GM21717 (cell line): Measurements from ENCODE around the gene ARID3A.
"Not testable (repeated sequence)": the region's sequence is repeated elsewhere in the genome, so short reads cannot be mapped to it uniquely, and the experiment has no call there.

Source experiments
- ATAC-seq: cut with Tn5 transposase; IDR thresholded peaks from one replicate; pipeline ENCODE4 v1.9.1; 2021; ENCODE audit warnings: mild to moderate bottlenecking, moderate library complexity; ENCODE audit not compliant: unreplicated experiment

ARID3A gene

DNA sequence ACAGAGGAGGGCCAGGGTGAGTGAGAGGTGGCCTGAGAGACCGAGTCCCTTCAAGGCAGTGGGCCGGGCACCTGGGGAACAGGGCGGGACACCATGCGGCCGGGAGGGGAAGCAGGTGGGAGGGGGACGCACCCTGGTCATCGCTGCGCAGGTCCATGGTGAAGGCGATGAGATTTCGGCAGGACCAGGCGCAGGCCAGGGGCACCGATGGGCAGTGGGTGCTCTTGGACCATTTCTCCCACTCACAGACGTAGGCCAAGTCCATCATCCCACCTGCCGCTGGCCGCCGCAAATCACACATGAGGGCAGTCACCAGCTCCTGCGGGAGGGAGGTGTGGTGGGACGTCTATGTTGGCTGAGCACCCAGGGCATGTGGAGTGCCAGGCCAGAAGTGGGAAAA, 35.0 kb upstream of the ARID3A start:
- no peak for ATAC-seq

- not testable (repeated sequence) for ATAC-seq
These were observed 34.2 kb upstream of the ARID3A start for GRCh38 chr19:891421-892200.

DNA sequence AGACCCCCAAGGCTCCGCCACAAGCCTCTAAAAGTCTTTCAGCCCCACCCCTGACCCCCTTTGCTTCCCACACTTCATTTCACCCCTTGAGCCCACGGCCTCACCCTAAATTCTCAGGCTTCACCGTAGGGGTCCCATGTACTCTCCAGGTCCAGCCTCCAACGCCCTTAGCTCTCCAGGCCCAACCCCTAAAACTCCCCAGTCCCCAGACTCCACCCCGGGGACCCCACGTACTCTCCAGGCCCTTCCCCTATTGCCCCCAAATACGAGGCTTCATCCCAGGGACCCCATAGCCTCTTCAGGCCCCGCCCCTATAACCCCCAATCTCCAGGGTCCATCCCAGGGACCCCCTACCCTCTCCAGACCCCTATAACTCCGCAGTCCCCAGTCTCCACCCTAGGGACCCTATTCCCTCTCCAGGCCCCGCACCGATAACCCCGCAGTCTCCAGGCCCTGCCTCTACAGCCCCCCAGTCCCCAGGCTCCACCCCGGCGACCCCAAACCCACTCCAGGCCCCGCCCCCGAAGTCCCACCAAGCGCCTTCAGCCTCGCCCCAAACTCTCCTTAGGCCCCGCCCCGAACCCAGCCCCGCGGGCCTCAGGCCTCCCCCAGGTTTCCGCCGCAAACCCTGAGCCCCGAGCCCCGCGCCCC, 33.5 kb upstream of the ARID3A start:
- no peak for ATAC-seq

DNA sequence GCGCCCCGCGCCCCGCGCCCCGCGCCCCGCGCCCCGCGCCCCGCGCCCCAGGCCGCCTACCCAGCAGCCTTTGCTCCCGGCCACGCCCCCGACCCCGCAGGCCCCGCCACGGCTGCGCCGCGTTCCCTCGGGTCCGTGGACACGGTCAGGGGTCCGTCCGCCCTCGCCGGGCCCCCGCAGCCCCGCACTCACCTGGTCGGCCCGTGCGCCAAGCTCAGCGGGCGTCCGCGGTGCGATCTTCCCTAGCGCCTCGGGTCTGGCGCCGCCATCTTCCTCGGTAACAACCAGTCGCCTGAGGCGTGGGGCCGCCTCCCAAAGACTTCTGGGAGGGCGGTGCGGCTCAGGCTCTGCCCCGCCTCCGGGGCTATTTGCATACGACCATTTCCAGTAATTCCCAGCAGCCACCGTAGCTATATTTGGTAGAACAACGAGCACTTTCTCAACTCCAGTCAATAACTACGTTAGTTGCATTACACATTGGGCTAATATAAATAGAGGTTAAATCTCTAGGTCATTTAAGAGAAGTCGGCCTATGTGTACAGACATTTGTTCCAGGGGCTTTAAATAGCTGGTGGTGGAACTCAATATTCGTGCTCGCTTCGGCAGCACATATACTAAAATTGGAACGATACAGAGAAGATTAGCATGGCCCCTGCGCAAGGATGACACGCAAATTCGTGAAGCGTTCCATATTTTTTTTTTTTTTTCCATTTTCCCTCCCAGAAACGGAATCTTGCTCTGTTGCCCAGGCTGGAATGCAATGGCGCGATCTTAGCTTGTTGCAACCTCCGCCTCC, 32.7 kb upstream of the ARID3A start, which contains the start of the genes MED16 and RNU6-9:
MED16 (minus strand) TSS at position 294 of the 796 bp plus-strand sequence. CDS start 2,056 bp downstream, outside the sequence.
RNU6-9 (plus strand) TSS at position 591 of the 796 bp plus-strand sequence.
- ATAC-seq: peak; percentile 61

DNA sequence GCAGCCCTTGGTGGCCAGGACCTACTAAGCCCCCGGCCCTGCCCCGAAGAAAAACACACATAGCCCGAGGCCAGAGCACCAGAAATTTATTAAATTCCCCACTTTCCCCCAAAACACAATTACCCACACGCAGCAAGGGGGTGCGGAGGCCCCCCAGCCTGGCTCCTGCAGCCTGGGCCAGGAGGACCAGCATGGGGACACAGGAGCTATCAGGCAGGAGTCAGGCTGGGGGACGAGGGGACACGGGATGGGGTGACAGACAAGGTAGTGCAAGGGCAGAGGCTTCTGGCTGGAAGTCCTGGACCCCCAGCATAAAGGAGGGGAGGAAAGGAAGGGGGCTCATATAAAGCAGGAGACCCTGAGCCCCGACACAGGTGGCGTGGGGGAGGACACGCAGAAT, 29.4 kb upstream of the ARID3A start:
- no peak for ATAC-seq

DNA sequence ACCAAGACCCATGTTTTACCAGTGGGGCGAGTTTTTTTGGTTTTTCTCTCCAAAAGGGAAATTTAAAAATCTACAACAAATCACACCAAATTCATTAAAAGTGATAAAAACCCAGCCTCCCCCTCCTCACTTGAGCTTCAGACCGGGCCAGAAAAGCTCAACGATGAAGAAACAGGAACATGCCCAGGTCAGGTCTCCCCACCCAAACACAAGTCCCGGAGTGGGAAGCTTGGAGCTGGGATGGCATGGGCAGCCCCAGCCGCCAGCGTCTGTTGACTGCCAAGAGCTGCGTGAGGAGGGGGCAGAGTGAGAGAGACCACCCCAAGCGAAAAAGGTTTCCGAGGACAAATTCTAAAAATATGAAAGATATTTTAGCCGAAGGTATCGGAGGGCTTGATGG, 28.8 kb upstream of the ARID3A start:
- no peak for ATAC-seq

GRCh38 chr19:897442-898039, 28.3 kb upstream of the ARID3A start:
- ATAC-seq: no peak

GRCh38 chr19:898663-899062, 27.2 kb upstream of the ARID3A start:
- no peak for ATAC-seq

DNA sequence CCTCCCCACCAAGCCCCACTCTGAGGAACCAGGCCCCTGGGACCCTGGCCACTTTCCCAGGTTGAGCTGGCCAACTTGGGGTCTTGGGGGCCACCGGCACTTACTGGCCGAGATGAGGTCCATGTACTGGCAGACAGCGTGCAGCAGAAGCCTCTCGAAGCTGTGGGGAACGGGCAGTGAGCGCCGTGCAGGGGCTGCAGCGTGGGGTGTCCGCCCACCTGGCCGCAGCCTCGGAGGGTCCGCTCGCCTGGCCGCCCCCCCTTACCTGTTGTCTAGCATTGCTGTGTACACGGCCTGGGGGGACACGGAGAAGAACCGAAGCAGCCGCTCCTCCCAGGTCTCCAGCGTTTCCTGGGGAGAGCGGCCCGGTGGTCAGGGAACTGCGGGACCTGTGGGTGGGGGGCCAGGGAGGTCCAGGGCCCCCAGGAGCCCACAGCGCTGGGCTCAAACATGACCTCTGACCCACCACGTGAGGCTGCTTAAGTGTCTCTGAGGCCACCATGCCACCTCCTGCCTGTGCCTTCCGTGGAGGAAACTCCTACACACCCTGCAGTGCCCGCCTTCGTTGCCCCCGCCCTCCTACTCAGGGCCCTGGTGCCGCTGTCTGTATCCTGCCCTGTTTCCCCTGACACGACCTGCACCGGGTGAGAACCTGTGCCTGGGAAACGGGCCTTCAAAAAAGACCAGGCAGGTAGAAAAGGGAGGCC, 26.3 kb upstream of the ARID3A start:
- no peak for ATAC-seq

GRCh38 chr19:900043-900301, 25.9 kb upstream of the ARID3A start:
- ATAC-seq: no peak

GRCh38 chr19:900302-901111, 25.3 kb upstream of the ARID3A start:
- no peak for ATAC-seq

- ATAC-seq: no peak
These were observed 24.4 kb upstream of the ARID3A start for GRCh38 chr19:901216-902092.

GRCh38 chr19:902093-902370, 23.8 kb upstream of the ARID3A start:
- no peak for ATAC-seq

GRCh38 chr19:902446-903226, 23.2 kb upstream of the ARID3A start:
- ATAC-seq: no peak

DNA sequence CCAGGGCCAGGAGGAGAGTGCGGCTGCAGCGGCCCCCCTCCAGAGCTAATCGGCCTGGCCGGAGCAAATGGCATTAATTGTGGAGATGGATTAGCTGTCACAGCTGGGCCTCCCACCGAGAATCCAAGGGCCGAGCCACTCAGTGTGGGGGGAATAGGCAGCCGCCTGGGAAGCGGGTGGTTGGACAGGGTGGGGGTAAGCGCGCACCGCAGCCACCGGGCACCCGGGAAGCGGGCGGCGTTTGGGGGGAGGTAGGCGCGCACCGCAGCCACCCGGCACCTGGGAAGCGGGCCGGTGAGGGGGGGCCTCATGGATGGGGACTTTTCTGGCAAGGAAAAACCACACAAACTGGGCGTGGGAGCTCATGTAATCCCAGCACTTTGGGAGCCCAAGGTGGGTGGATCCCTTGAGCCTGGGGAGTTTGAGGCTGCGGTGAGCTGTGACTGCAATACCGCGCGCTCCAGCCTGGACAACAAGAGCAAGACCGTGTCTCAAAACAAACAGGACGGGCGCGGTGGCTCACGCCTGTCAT, 22.5 kb upstream of the ARID3A start:
- ATAC-seq: no peak

DNA sequence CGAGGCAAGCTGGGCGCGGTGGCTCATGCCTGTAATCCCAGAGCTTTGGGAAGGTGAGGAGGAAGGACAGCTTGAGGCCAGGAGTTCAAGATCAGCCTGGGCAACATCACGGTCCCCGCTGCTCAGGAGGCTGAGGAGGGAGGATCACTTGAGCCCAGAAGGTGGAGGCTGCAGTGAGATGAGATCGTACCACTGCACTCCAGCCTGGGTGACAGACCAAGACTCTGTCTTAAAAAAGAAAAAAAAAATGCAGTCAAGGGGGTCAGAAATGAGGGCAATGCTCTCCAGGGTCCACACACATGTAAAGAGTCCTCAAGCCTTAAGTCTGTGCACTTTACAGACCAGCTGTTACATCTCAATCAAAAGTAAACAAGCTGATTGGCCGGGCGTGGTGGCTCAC, 21.3 kb upstream of the ARID3A start:
- ATAC-seq: no peak

DNA sequence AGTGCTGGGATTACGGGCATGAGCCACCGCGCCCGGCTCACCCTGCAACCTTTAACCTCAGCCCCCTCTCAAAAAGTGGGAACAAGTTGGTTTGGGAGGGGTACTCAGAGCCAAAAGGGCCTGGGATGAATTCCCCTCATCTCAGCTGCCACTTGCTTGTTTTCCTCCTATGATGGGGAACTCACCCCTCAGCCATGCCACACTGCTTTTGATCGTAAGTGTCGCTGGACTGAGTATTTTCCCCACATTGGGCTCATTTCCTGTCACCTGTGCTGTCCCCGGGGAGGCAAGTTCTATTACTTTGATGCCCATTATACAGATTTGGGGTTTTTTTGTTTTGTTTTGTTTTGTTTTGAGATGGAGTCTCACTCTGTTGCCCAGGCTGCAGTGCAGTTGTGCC, 19.4 kb upstream of the ARID3A start:
- ATAC-seq: no peak

DNA sequence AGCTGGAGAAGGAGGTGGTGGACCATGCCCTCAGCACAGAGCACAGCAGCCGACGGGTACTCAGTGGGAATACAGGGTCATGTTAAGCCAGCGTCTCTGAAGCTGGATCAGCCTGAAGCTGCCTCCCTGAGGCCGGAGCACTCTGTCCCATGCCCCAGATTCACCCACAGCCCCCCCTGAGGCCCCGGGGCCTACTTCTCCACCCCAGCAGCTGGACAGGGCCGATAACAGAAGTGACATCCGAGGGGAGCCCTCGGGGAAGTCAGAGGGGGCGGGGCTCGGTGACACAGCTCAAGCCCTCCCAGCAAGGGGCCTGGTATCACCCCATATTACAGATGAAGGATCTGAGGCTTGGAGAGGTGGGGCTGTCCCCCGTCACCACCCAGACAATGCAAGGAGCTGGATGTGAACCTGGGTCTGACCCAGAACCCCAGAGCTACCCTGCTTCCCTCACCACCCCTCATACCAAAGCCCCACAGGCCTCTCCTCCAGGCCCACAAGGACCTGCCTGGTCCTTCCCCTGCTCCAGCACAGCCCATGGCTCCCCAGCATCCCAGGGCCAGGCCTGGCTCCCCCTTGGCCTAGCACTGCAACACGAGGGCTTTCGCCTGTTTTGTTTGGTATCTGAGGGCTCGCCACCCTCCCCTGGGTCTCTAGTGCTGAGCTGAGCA, 18.5 kb upstream of the ARID3A start:
- ATAC-seq: no peak
